ENCODE data around the gene CAPRIN1. TPM values are rescaled to one million over a fixed set of nuclear protein-coding genes. Genes with fewer than 3 reads are reported as not detected.

The CAPRIN1 gene
- total RNA-seq, 1 donor from 2014 or later, result 97.9 TPM

DNA sequence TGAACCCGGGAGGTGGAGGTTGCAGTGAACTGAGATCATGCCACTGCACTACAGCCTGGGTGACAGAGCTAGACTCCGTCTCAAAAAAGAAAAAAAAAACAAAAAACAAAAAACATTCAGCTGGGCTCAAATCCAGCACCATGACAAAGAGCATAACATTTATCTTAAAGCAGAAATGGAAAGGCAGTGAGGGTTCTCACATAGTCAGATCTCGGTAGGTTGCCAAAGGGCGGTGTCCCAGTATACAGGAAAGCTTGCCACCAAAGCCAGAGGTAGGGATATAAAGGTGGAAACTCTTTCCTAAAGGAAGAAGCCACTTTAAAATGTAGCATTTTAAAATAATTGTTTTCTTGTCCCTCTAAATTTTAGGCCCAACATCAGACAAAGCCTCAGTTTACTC is 22.4 kb upstream of the CAPRIN1 start:
- FAIRE-seq (no peak), DNase-seq (ENCODE audit: low read depth) (no peak)
- no peaks in the 10 kb centered on the region for H3K27me3 ChIP-seq (ENCODE audit: control insufficient read depth, insufficient read depth, low read length)
- TF ChIP-seq, protein P1, sequence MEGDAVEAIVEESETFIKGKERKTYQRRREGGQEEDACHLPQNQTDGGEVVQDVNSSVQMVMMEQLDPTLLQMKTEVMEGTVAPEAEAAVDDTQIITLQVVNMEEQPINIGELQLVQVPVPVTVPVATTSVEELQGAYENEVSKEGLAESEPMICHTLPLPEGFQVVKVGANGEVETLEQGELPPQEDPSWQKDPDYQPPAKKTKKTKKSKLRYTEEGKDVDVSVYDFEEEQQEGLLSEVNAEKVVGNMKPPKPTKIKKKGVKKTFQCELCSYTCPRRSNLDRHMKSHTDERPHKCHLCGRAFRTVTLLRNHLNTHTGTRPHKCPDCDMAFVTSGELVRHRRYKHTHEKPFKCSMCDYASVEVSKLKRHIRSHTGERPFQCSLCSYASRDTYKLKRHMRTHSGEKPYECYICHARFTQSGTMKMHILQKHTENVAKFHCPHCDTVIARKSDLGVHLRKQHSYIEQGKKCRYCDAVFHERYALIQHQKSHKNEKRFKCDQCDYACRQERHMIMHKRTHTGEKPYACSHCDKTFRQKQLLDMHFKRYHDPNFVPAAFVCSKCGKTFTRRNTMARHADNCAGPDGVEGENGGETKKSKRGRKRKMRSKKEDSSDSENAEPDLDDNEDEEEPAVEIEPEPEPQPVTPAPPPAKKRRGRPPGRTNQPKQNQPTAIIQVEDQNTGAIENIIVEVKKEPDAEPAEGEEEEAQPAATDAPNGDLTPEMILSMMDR (IDR thresholded peaks at IDR 0.05; ENCODE audit: insufficient read depth, low read length, severe bottlenecking), result no peak
- no peaks in the 10 kb centered on the region for H3K36me3 ChIP-seq (ENCODE audit: control insufficient read depth, insufficient read depth, low read length)
- no peak overlapping the region for H3K4me3 ChIP-seq (ENCODE audit: low read depth, low read length)

DNA sequence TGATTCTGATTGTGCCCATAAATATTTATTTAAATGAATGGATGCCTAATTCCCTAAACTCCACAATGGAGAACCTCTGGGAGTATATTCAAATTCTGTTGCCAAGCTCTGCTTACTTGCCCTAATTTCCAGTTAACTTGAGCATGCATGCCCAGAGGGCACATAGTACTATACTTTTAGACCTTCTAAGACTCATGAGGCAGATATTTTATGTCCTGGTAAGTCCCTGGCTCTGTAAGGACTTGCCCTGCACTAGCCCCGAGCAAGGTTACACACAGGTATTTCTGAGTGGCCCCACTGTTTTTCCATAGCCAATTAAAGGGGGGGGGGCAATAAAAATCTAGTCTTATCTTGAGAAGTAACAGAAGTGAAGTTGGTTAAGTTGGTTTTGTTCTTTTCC is 21.1 kb upstream of the CAPRIN1 start:
- peak; percentile 90 for DNase-seq (ENCODE audit: low read depth)
- FAIRE-seq, result no peak
- TF ChIP-seq, protein P1 (IDR thresholded peaks at IDR 0.05; ENCODE audit: insufficient read depth, low read length, severe bottlenecking), result no peak

DNA sequence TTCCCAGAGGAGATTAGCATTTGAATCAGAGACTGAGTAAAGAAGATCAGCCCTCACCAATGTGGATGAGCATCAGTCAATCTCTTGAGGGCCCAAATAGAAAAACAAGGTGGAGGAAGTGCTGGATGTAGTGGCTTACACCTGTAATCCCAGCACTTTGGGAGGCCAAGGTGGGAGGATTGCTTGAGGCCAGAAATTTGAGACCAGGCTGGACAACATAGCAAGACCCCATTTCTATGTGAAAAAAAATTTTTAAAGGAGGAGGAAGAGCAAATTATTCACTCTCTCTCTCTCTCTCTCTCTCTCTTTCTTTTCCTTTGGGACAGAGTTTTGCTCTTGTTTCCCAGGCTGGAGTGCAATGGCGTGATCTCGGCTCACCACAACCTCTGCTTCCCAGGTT is 18.1 kb upstream of the CAPRIN1 start:
- no peaks in the 10 kb centered on the region for H3K27me3 ChIP-seq (ENCODE audit: control insufficient read depth, insufficient read depth, low read length)
- TF ChIP-seq, protein P1 (IDR thresholded peaks at IDR 0.05; ENCODE audit: insufficient read depth, low read length, severe bottlenecking), result no peak
- H3K36me3 ChIP-seq (ENCODE audit: control insufficient read depth, insufficient read depth, low read length), result no peaks in the 10 kb centered on the region
- FAIRE-seq, result no peak
- no peak overlapping the region for H3K4me3 ChIP-seq (ENCODE audit: low read depth, low read length)
- no peak for DNase-seq (ENCODE audit: low read depth)

More for the DNA sequence above, 21.1 kb upstream of the CAPRIN1 start:
- no peak overlapping the region for H3K4me3 ChIP-seq (ENCODE audit: low read depth, low read length)
- no peaks in the 10 kb centered on the region for H3K27me3 ChIP-seq (ENCODE audit: control insufficient read depth, insufficient read depth, low read length)
- H3K36me3 ChIP-seq (ENCODE audit: control insufficient read depth, insufficient read depth, low read length), result no peaks in the 10 kb centered on the region

DNA sequence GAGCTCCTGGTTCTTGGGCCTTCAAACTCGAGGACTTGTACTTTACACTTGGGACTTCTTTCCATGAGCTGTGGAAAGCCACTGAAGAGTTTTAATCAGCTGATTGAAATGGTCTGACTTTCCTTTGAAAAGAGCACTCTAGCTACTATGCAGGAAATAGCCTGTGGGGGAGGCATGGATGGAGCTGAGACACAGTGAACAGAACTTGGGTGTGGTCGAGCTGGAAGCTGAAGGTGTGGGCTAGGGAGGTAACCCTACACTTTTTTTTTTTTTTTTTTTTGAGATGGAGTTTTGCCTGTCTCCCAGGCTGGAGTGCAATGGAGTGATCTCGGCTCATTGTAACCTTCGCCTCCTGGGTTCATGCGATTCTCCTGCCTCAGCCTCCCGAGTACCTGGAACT is 17.5 kb upstream of the CAPRIN1 start:
- Histone ChIP-seq H3K27me3 (ENCODE audit: control insufficient read depth, insufficient read depth, low read length) (no peaks in the 10 kb centered on the region), H3K4me3 (ENCODE audit: low read depth, low read length) (no peak overlapping the region), H3K36me3 (ENCODE audit: control insufficient read depth, insufficient read depth, low read length) (no peaks in the 10 kb centered on the region)
- TF ChIP-seq, protein P1 (IDR thresholded peaks at IDR 0.05; ENCODE audit: insufficient read depth, low read length, severe bottlenecking), result no peak
- DNase-seq (ENCODE audit: low read depth), result no peak
- no peak for FAIRE-seq

DNA sequence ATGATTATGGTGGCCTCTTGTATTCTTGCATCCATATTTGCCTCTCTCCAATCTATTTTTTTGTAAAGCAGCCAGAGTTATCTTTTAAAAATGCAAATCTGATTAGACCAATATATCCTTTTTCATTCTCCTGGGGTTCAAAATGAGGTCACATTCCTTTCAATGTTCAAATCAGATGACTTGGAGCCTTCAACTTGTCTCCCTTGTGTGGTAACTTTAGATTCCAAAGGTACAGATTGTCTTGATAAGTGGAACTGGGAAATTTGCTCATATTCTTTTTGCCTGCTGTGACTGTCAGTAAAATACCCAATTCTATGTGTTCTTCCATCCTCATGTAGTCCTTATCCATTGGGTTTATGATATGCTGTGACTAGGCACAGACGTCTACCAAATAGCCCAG is 15.1 kb upstream of the CAPRIN1 start:
- FAIRE-seq (no peak), DNase-seq (ENCODE audit: low read depth) (no peak)
- no peaks in the 10 kb centered on the region for H3K36me3 ChIP-seq (ENCODE audit: control insufficient read depth, insufficient read depth, low read length)
- no peaks in the 10 kb centered on the region for H3K27me3 ChIP-seq (ENCODE audit: control insufficient read depth, insufficient read depth, low read length)
- TF ChIP-seq, protein P1 (IDR thresholded peaks at IDR 0.05; ENCODE audit: insufficient read depth, low read length, severe bottlenecking), result no peak
- no peak overlapping the region for H3K4me3 ChIP-seq (ENCODE audit: low read depth, low read length)

DNA sequence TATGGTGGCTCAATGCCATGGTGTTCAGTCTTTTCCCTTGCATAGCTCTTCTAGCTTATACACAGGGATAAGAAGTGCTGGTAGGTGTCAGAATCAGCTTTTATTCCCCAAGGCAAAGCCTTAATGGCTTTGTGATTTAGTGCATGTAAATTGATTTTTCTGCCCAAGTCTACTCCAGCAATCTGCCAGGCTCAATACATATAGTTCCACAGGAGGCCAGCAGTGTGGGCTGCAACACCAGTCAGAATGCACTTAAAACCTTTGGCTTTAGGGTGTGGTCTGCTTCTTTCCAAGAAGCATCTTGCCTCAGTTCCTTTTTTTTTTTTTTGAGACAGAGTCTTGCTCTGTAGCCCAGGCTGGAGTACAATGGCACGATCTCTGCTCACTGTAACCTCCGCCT is 14.5 kb upstream of the CAPRIN1 start:
- Histone ChIP-seq H3K4me3 (ENCODE audit: low read depth, low read length) (no peak overlapping the region), H3K36me3 (ENCODE audit: control insufficient read depth, insufficient read depth, low read length) (no peaks in the 10 kb centered on the region), H3K27me3 (ENCODE audit: control insufficient read depth, insufficient read depth, low read length) (no peaks in the 10 kb centered on the region)
- no peak for DNase-seq (ENCODE audit: low read depth)
- FAIRE-seq, result no peak
- TF ChIP-seq, protein P1 (IDR thresholded peaks at IDR 0.05; ENCODE audit: insufficient read depth, low read length, severe bottlenecking), result no peak
